Mesothelial cell of epicardium (in vitro differentiated cells): ENCODE results near the gene CAMK2B. TPM values are rescaled to one million over a fixed set of nuclear protein-coding genes. Genes with fewer than 3 reads are reported as not detected.

Experiments used
- DNase-seq, 2 experiments: peaks; one replicate each; pipeline ENCODE4 v3.0.0; 2021; ENCODE audit warnings: low spot score in 2 of 2; ENCODE audit not compliant: unreplicated experiment in 2 of 2
- H3K27ac Mint-ChIP-seq: 2 replicates; pipeline ENCODE4 v1.8.0; 2021; ENCODE audit warnings: mixed read lengths
- H3K27me3 Mint-ChIP-seq: 2 replicates; pipeline ENCODE4 v1.8.0; 2021; ENCODE audit warnings: low read depth, mixed read lengths
- H3K36me3 Mint-ChIP-seq: 2 replicates; pipeline ENCODE4 v1.8.0; 2021; ENCODE audit warnings: mixed read lengths
- H3K4me1 Mint-ChIP-seq: 2 replicates; pipeline ENCODE4 v1.8.0; 2021; ENCODE audit warnings: mixed read lengths
- H3K4me3 Mint-ChIP-seq: 2 replicates; pipeline ENCODE4 v1.8.0; 2021; ENCODE audit warnings: mild to moderate bottlenecking, moderate library complexity, mixed read lengths
- H3K9me3 Mint-ChIP-seq: 2 replicates; pipeline ENCODE4 v1.8.0; 2021; ENCODE audit warnings: mixed read lengths
- total RNA-seq: library from RNA; stranded (reverse); gene quantifications from 3 replicates; pipeline ENCODE4 v1.2.1, GENCODE V29; 2021
- TF ChIP-seq, protein P1 (sequence below): fragments of 200-600 bp; sonication (generic); IDR thresholded peaks from one replicate; pipeline ENCODE4 v1.5.0; 2021; ENCODE audit warnings: antibody characterized with exemption; ENCODE audit not compliant: unreplicated experiment

Gene CAMK2B
- total RNA-seq, 1 donor from 2014 or later: 1.8 TPM

DNA sequence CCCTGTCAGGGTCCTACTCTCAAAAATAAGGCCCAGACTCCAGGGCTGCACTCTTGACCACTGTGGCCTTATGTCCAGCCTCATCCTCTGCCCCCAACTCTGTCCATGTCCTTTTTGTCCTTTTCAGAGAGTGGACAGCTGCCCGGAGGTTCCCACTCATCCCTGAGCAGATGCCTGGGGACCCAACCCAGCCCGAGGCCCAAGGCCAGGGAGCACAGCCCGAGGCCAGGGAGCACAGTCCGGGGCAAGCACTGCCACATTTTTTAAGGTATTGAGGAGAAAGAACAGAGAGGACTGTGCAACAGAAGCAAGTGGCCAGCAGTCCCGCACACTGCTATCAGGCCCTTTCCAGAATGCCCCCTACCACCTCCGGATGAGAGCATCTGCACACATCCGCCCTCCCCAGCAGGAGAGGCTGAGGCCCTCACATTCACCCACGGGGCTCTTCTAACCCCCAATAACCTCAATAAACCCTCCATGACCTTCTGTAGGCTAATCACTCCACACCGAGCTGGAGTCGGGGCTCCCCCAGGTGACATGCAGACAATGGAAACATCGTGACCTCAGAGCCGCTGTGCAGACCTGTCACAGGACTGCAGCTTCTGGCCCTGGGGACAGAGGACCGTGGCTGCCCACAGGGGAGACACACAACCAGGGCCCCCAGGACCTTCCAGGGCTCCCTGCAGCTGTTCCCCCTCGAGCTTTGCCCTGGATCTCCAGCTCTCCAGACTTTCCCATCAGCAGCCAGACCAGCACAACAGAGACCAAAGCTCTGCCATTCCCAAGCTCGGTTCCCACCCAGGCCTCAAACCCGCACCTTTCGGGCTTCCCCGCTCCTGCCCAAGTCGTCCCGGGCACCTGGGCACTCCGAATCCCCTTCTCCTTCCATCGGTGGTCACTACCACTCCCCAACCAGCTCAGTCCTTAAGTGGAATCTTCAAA, 51.4 kb downstream of the CAMK2B start:
- Mint-ChIP-seq H3K36me3 (no peaks in the 10 kb centered on the region), H3K9me3 (no peaks in the 10 kb centered on the region), H3K27ac (no peak overlapping the region), H3K27me3 (no peaks in the 10 kb centered on the region), H3K4me1 (peaks cover 4% of the 10 kb centered on the region), H3K4me3 (no peak overlapping the region)
- DNase-seq: no peak
- TF ChIP-seq, protein P1, sequence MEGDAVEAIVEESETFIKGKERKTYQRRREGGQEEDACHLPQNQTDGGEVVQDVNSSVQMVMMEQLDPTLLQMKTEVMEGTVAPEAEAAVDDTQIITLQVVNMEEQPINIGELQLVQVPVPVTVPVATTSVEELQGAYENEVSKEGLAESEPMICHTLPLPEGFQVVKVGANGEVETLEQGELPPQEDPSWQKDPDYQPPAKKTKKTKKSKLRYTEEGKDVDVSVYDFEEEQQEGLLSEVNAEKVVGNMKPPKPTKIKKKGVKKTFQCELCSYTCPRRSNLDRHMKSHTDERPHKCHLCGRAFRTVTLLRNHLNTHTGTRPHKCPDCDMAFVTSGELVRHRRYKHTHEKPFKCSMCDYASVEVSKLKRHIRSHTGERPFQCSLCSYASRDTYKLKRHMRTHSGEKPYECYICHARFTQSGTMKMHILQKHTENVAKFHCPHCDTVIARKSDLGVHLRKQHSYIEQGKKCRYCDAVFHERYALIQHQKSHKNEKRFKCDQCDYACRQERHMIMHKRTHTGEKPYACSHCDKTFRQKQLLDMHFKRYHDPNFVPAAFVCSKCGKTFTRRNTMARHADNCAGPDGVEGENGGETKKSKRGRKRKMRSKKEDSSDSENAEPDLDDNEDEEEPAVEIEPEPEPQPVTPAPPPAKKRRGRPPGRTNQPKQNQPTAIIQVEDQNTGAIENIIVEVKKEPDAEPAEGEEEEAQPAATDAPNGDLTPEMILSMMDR: no peak

DNA sequence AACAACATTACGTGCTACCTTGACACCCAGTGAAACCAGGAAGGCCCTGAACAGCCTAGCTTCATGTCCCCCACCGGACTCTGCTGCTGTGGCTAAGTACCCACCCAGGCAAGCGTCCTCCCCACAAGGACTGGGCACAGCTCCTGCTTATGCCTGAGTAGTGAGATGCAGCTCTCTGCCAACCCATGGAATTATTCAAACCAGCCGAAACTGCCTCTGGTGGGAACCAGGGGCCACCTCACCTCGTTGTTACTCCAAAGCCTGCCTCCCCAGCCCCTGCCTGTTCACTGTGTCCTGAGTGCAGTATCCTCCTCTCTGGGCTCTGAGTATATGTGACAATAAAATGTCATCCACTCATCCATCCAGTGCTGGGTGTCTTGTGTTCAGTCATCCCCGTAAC, 52.4 kb downstream of the CAMK2B start:
- peaks cover 4% of the 10 kb centered on the region for H3K4me1 Mint-ChIP-seq
- no peaks in the 10 kb centered on the region for H3K9me3 Mint-ChIP-seq
- H3K27ac Mint-ChIP-seq: no peak overlapping the region
- no peaks in the 10 kb centered on the region for H3K36me3 Mint-ChIP-seq
- TF ChIP-seq, protein P1: no peak
- peaks cover 2% of the 10 kb centered on the region for H3K27me3 Mint-ChIP-seq
- no peak overlapping the region for H3K4me3 Mint-ChIP-seq
- DNase-seq: no peak

DNA sequence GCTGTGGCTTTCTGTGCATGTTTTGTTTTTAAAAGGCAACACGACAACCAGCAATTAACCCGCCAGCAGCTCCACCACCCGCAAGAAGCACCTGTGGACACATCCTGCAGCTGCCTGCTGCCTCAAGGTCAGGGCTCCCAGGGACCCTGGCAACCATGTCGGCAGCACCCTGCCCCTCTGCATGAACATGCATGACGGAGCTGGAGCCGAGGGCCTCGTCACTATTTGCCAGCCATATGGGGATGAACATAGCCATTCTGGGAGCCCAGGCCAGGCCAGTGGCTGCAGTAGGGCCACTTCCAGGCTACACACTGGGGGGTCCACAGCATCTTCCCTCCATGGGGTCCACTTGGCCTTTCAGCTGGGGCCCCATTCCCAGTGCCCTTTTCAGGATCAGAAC, 52.9 kb downstream of the CAMK2B start:
- H3K9me3 Mint-ChIP-seq: no peaks in the 10 kb centered on the region

DNA sequence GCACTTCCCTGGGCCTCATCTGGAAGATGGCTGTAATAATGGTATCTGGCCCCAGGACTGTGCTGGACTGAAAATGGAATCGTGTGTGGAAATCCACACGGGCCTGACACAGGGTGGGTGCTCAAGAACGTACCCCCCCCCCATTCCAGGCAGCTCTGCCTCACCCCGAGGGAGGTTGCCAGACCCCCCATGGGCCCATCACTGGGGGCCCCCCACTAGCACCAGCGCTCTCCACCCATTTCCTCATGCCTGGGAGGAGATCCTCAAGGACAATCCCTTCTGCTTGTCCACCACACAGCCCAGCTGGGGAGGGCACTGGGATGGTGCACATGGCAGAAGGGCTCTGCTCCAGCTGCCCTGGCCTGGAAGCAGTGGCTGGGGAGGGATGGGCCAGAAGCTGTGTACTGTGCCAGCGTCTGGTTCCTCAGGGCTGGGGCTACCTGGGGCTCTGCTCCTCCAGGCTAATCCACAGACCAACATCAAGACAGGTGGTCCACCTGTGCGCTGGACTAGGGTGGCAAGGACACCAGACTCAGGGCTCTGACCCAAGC, 55.4 kb downstream of the CAMK2B start:
- no peak overlapping the region for H3K4me3 Mint-ChIP-seq
- no peak overlapping the region for H3K27ac Mint-ChIP-seq
- H3K27me3 Mint-ChIP-seq: peaks cover 29% of the 10 kb centered on the region
- H3K36me3 Mint-ChIP-seq: no peaks in the 10 kb centered on the region
- no peaks in the 10 kb centered on the region for H3K9me3 Mint-ChIP-seq
- no peak for DNase-seq
- TF ChIP-seq, protein P1: no peak
- peaks cover 9% of the 10 kb centered on the region for H3K4me1 Mint-ChIP-seq

More for the DNA sequence above, 52.9 kb downstream of the CAMK2B start:
- Mint-ChIP-seq H3K27me3 (peaks cover 6% of the 10 kb centered on the region), H3K4me3 (no peak overlapping the region), H3K4me1 (peaks cover 8% of the 10 kb centered on the region), H3K27ac (no peak overlapping the region), H3K36me3 (no peaks in the 10 kb centered on the region)
- TF ChIP-seq, protein P1: no peak
- no peak for DNase-seq

DNA sequence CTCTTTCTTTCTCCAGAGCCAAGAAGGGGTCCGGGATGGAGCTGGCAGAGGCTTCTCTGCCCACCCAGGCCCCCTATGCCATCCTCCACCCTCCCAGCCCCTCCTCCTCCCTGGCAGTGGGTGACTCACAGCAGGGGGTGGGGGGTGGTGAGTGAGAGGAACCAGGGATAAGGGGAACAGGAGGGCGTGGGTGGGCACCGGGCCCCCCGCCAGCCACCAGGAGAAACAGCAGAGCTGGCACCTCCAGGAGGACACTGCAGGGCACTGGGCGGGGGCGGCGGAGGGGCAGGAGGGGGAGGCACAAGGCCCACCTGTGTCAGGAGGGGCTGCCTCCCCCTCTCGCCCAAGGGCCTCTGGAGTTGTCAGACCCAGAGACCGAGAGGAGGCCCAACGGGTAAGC, 56.0 kb downstream of the CAMK2B start:
- TF ChIP-seq, protein P1: no peak
- Mint-ChIP-seq H3K27ac (no peak overlapping the region), H3K4me3 (no peak overlapping the region), H3K27me3 (peaks cover 34% of the 10 kb centered on the region), H3K4me1 (peaks cover 15% of the 10 kb centered on the region), H3K36me3 (no peaks in the 10 kb centered on the region), H3K9me3 (no peaks in the 10 kb centered on the region)
- no peak for DNase-seq
